ENCODE results near the gene TNS1.

DNA sequence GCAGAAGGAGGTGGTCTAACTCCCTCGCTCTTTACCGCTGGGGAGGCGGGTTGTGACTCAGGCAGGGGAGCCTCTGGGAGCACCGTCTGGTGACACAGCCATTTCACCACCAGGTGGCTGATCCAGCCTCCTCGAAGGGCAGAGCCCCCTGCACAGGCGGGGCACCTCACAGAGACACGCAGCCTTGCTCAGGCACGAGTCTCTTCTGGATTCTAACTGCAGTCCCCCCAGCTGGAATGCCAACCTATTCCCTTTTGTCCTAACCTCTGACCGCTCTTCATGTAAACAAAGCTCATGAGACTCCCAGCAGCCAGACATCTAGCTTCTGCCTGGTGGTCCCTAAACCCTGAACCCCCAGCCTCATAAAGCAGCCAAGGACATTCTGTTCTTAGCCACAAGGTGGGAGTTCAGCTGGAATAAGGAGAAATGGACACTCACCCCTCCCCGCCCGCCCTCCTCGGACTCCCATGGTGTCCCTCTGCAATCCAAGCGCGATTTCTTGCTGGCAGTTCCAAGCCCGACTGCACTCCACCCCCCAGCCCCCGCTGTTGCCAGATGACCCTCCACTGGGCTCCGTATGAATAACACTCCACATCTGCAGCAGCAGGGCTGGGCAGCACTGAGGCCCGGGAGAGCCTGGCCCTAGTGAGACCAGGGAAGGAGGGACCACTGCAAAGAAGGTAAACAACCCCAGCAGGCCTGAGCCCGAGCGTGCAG, 84.3 kb downstream of the TNS1 start:
- no peak for TF ChIP-seq CREB1 (IDR thresholded peaks at IDR 0.05; ENCODE audit: low read depth)
- TF ChIP-seq CEBPZ (IDR thresholded peaks at IDR 0.05; ENCODE audit: low read depth, low read length) = no peak
- TF ChIP-seq, protein P1, sequence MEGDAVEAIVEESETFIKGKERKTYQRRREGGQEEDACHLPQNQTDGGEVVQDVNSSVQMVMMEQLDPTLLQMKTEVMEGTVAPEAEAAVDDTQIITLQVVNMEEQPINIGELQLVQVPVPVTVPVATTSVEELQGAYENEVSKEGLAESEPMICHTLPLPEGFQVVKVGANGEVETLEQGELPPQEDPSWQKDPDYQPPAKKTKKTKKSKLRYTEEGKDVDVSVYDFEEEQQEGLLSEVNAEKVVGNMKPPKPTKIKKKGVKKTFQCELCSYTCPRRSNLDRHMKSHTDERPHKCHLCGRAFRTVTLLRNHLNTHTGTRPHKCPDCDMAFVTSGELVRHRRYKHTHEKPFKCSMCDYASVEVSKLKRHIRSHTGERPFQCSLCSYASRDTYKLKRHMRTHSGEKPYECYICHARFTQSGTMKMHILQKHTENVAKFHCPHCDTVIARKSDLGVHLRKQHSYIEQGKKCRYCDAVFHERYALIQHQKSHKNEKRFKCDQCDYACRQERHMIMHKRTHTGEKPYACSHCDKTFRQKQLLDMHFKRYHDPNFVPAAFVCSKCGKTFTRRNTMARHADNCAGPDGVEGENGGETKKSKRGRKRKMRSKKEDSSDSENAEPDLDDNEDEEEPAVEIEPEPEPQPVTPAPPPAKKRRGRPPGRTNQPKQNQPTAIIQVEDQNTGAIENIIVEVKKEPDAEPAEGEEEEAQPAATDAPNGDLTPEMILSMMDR (IDR thresholded peaks at IDR 0.05 in 2 of 3, conservative IDR thresholded peaks at IDR 0.05 in 1 of 3; ENCODE audit: control insufficient read depth in 2 of 3, extremely low read depth in 1 of 3, insufficient read depth in 1 of 3, low read depth in 3 of 3, low read length in 3 of 3) = 0 out of 6 replicates have a peak, but pooled peaks of 1 of the 3 experiments have one; percentile 1
- TF ChIP-seq, protein P2, sequence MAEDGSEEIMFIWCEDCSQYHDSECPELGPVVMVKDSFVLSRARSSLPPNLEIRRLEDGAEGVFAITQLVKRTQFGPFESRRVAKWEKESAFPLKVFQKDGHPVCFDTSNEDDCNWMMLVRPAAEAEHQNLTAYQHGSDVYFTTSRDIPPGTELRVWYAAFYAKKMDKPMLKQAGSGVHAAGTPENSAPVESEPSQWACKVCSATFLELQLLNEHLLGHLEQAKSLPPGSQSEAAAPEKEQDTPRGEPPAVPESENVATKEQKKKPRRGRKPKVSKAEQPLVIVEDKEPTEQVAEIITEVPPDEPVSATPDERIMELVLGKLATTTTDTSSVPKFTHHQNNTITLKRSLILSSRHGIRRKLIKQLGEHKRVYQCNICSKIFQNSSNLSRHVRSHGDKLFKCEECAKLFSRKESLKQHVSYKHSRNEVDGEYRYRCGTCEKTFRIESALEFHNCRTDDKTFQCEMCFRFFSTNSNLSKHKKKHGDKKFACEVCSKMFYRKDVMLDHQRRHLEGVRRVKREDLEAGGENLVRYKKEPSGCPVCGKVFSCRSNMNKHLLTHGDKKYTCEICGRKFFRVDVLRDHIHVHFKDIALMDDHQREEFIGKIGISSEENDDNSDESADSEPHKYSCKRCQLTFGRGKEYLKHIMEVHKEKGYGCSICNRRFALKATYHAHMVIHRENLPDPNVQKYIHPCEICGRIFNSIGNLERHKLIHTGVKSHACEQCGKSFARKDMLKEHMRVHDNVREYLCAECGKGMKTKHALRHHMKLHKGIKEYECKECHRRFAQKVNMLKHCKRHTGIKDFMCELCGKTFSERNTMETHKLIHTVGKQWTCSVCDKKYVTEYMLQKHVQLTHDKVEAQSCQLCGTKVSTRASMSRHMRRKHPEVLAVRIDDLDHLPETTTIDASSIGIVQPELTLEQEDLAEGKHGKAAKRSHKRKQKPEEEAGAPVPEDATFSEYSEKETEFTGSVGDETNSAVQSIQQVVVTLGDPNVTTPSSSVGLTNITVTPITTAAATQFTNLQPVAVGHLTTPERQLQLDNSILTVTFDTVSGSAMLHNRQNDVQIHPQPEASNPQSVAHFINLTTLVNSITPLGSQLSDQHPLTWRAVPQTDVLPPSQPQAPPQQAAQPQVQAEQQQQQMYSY (CRISPR knock-in tag; IDR thresholded peaks at IDR 0.05) = no peak
- TF ChIP-seq, protein P3, sequence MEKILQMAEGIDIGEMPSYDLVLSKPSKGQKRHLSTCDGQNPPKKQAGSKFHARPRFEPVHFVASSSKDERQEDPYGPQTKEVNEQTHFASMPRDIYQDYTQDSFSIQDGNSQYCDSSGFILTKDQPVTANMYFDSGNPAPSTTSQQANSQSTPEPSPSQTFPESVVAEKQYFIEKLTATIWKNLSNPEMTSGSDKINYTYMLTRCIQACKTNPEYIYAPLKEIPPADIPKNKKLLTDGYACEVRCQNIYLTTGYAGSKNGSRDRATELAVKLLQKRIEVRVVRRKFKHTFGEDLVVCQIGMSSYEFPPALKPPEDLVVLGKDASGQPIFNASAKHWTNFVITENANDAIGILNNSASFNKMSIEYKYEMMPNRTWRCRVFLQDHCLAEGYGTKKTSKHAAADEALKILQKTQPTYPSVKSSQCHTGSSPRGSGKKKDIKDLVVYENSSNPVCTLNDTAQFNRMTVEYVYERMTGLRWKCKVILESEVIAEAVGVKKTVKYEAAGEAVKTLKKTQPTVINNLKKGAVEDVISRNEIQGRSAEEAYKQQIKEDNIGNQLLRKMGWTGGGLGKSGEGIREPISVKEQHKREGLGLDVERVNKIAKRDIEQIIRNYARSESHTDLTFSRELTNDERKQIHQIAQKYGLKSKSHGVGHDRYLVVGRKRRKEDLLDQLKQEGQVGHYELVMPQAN (conservative IDR thresholded peaks at IDR 0.05) = no peak
- TF ChIP-seq, protein P4, sequence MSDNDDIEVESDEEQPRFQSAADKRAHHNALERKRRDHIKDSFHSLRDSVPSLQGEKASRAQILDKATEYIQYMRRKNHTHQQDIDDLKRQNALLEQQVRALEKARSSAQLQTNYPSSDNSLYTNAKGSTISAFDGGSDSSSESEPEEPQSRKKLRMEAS (IDR thresholded peaks at IDR 0.05; ENCODE audit: low read depth, low read length) = no peak
- TF ChIP-seq SP1 (IDR thresholded peaks at IDR 0.05; ENCODE audit: low read depth, low read length) = no peak
- TF ChIP-seq PKNOX1 (IDR thresholded peaks at IDR 0.05) = no peak
- no peak for TF ChIP-seq ATF2 (IDR thresholded peaks at IDR 0.05; ENCODE audit: low read length)
